ENCODE measurements around the gene OR5K4. TPM values are rescaled to one million over a fixed set of nuclear protein-coding genes. Genes with fewer than 3 reads are reported as not detected.

OR5K4 gene
- total and polyA plus RNA-seq, 8 donors, result not detected

DNA sequence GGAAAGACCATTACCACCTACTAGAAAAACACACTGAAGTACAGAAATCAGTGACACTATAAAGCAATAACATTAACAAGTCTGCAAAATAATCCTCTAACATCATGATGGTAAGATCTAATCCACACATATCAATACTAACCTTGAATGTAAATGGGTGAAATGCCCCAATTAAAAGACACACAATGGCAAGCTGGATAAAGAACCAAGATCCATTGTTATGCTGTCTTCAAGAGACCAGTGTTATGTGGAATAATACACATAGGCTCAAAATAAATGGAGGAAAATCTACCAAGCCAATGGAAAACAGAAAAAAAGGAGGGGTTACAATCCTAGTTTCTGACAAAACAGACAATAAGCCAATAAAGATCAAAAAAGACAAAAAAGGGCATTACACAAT is 50.4 kb downstream of the OR5K4 start:
- Histone ChIP-seq H3K4me1 (no peaks in the 10 kb centered on the region), H3K27me3 (no peaks in the 10 kb centered on the region), H3K9me3 (peaks cover 0 to 53% of the 10 kb centered on the region in 2 donors), H3K36me3 (no peaks in the 10 kb centered on the region), H3K4me3 (no peak overlapping the region), H3K27ac (no peak overlapping the region)
- intact Hi-C loops (cut with DNase I), result no loop called here
- TF ChIP-seq, protein P1, sequence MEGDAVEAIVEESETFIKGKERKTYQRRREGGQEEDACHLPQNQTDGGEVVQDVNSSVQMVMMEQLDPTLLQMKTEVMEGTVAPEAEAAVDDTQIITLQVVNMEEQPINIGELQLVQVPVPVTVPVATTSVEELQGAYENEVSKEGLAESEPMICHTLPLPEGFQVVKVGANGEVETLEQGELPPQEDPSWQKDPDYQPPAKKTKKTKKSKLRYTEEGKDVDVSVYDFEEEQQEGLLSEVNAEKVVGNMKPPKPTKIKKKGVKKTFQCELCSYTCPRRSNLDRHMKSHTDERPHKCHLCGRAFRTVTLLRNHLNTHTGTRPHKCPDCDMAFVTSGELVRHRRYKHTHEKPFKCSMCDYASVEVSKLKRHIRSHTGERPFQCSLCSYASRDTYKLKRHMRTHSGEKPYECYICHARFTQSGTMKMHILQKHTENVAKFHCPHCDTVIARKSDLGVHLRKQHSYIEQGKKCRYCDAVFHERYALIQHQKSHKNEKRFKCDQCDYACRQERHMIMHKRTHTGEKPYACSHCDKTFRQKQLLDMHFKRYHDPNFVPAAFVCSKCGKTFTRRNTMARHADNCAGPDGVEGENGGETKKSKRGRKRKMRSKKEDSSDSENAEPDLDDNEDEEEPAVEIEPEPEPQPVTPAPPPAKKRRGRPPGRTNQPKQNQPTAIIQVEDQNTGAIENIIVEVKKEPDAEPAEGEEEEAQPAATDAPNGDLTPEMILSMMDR (IDR thresholded peaks at IDR 0.05), result no peak
- ATAC-seq (no peak), DNase-seq (no peak)

Other genes starting within 250 kb of the OR5K4 start
- gene OR5H1, start 223.1 kb upstream of the OR5K4 start, total RNA-seq, result not detected
- gene OR5H1, start 223.1 kb upstream of the OR5K4 start, polyA plus RNA-seq (ENCODE audit: insufficient read length in 6 of 6), result under 1 TPM in 3 of 6 donors, not detected in 3; 0.03 to 0.06 (median 0.04) TPM
- gene OR5H14, start 206.4 kb upstream of the OR5K4 start, total RNA-seq, result not detected
- under 1 TPM in 3 of 6 donors, not detected in 3; 0.03 TPM for gene OR5H14, start 206.4 kb upstream of the OR5K4 start, polyA plus RNA-seq (ENCODE audit: insufficient read length in 6 of 6)
- not detected for gene OR5H15, start 187.2 kb upstream of the OR5K4 start, total RNA-seq
- gene OR5H15, start 187.2 kb upstream of the OR5K4 start, polyA plus RNA-seq (ENCODE audit: insufficient read length in 6 of 6), result not detected
- gene OR5H6, start 89.6 kb upstream of the OR5K4 start, total RNA-seq, result not detected
- not detected for gene OR5H6, start 89.6 kb upstream of the OR5K4 start, polyA plus RNA-seq (ENCODE audit: insufficient read length in 6 of 6)
- gene OR5H2, start 71.3 kb upstream of the OR5K4 start, total RNA-seq, result not detected
- not detected for gene OR5H2, start 71.3 kb upstream of the OR5K4 start, polyA plus RNA-seq (ENCODE audit: insufficient read length in 6 of 6)
- gene OR5K3, start 36.8 kb downstream of the OR5K4 start, total RNA-seq, result not detected
- gene OR5K3, start 36.8 kb downstream of the OR5K4 start, polyA plus RNA-seq (ENCODE audit: insufficient read length in 6 of 6), result not detected
- not detected for gene OR5K1, start 109.3 kb downstream of the OR5K4 start, total RNA-seq
- under 1 TPM in 1 of 6 donors, not detected in 5; 0.12 TPM for gene OR5K1, start 109.3 kb downstream of the OR5K4 start, polyA plus RNA-seq (ENCODE audit: insufficient read length in 6 of 6)
- not detected for gene OR5K2, start 143.8 kb downstream of the OR5K4 start, total RNA-seq
- under 1 TPM; 0.17 to 0.97 (median 0.46) TPM for gene OR5K2, start 143.8 kb downstream of the OR5K4 start, polyA plus RNA-seq (ENCODE audit: insufficient read length in 6 of 6)
- gene CLDND1, start 169.0 kb downstream of the OR5K4 start, total RNA-seq, result 10 to 100 TPM; 74.8 to 83.7 TPM
- gene CLDND1, start 169.0 kb downstream of the OR5K4 start, polyA plus RNA-seq (ENCODE audit: insufficient read length in 6 of 6), result 100 to 1,000 TPM; 124 to 187 (median 139) TPM
- under 1 TPM in 1 of 2 donors, not detected in 1; 0.58 TPM for gene GPR15, start 178.1 kb downstream of the OR5K4 start, total RNA-seq
- gene GPR15, start 178.1 kb downstream of the OR5K4 start, polyA plus RNA-seq (ENCODE audit: insufficient read length in 6 of 6), result not detected
- 10 to 100 TPM; 15.0 to 21.3 TPM for gene CPOX, start 239.8 kb downstream of the OR5K4 start, total RNA-seq
- 10 to 100 TPM; 24.3 to 33.6 (median 29.9) TPM for gene CPOX, start 239.8 kb downstream of the OR5K4 start, polyA plus RNA-seq (ENCODE audit: insufficient read length in 6 of 6)

Data from left lung (tissue), 10 donors.